ENCODE data around the gene FIGN.

Gene FIGN

GRCh38 chr2:163711699-163712098, 24.1 kb downstream of the FIGN start:
- in situ Hi-C loops (cut with MboI; ENCODE audit: low sequenced_read_pairs): no loop called here
- Histone ChIP-seq H3K9me3 (no peaks in the 10 kb centered on the region), H3K27me3 (ENCODE audit: low read depth) (no peaks in the 10 kb centered on the region), H3K4me3 (no peak overlapping the region), H3K36me3 (replicated peaks) (no peaks in the 10 kb centered on the region), H3K4me1 (peaks cover 57% of the 10 kb centered on the region)
- DNase-seq (ENCODE audit: low spot score in 2 of 2): no peak

GRCh38 chr2:163711258-163711657, 24.6 kb downstream of the FIGN start:
- Histone ChIP-seq H3K27me3 (ENCODE audit: low read depth) (no peaks in the 10 kb centered on the region), H3K4me1 (peaks cover 53% of the 10 kb centered on the region), H3K9me3 (no peaks in the 10 kb centered on the region), H3K36me3 (replicated peaks) (no peaks in the 10 kb centered on the region), H3K4me3 (no peak overlapping the region)
- in situ Hi-C loops (cut with MboI; ENCODE audit: low sequenced_read_pairs): no loop called here
- DNase-seq (ENCODE audit: low spot score in 2 of 2): peak; percentile 45 to 77

DNA sequence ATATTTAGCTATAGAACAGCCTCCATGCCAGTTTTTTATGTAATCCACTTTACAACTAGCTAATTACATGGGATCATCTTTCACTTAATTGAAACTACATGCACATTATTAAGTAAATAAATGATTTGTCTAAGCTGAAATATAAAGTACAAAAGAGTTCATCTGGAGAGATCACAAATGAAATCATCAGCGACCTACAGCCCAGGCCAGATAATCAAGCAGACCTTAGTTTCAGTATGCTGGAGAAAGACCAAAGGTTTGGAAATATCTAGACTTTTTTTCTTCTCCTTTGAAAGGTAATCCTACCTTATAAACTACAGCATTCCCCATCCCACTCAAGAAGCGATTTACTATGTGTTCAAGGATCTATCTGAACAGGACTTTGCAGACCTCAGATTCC, 26.5 kb downstream of the FIGN start:
- in situ Hi-C loops (cut with MboI; ENCODE audit: low sequenced_read_pairs): no loop called here
- Histone ChIP-seq H3K4me3 (no peak overlapping the region), H3K36me3 (replicated peaks) (no peaks in the 10 kb centered on the region), H3K4me1 (peaks cover 35% of the 10 kb centered on the region), H3K9me3 (no peaks in the 10 kb centered on the region), H3K27me3 (ENCODE audit: low read depth) (no peaks in the 10 kb centered on the region)
- no peak for DNase-seq (ENCODE audit: low spot score in 2 of 2)

DNA sequence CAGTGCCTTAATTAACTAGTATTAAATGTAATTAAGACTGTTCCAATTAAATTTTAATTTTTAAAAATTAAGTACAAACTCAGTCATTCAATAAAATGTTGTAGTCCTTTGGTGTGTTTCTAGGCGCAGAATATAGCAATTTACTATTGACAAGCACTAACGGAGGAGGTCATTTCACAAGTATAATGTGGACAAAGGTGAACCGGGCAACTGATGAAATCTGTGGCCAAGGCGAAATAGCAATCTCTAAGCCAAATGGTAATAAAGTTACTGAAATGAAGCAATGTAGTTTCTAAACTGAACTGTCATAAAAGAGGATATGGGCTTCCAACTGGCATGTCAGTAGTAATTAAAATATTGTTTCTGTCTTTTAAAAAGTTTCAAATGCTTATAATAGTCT, 27.5 kb downstream of the FIGN start:
- no peaks in the 10 kb centered on the region for H3K36me3 ChIP-seq (replicated peaks)
- in situ Hi-C loops (cut with MboI; ENCODE audit: low sequenced_read_pairs): no loop called here
- H3K4me3 ChIP-seq: no peak overlapping the region
- H3K4me1 ChIP-seq: peaks cover 39% of the 10 kb centered on the region
- no peak for DNase-seq (ENCODE audit: low spot score in 2 of 2)
- H3K9me3 ChIP-seq: no peaks in the 10 kb centered on the region
- no peaks in the 10 kb centered on the region for H3K27me3 ChIP-seq (ENCODE audit: low read depth)

- Histone ChIP-seq H3K27me3 (ENCODE audit: low read depth) (no peaks in the 10 kb centered on the region), H3K4me1 (peaks cover 17% of the 10 kb centered on the region), H3K4me3 (no peak overlapping the region), H3K9me3 (no peaks in the 10 kb centered on the region), H3K36me3 (replicated peaks) (no peaks in the 10 kb centered on the region)
- no peak for DNase-seq (ENCODE audit: low spot score in 2 of 2)
- in situ Hi-C loops (cut with MboI; ENCODE audit: low sequenced_read_pairs): no loop called here
Measured at GRCh38 chr2:163703386-163703785, 32.4 kb downstream of the FIGN start.

DNA sequence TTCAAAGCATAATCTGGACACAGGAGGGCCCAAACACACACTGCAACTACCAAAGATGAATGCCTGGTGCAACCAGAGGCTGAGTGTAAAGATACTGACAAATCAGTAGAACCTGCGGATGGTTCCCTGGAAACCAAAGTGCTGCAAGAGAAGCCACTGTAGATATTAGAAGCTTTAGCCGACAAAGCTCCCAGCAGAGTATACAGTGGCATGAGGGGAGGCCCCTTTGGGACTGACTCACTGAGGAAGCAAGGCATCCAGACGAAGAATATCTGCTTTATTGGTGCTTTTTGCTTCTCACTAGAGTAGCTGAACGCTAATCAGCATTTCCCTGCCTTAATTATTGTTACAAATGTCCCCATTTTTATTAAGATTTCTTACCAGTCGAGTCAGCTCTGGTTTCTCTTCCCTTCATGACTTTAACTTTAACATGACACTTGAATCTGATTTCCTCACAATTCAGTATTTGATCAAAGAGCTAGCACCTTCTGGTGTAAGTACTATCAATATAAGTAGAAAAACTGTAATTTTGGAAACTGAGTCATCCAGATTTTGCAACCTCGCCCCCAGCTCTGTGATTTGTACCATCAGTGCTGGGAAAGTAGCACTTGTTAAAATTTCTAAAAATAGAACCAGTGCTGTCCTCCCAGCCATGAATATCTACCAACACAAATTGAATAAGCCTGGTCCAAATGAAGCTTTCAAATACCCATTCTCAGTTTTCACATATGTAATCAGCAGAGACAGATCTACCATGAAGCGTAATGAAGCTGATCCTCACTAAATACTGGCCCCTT, 34.2 kb downstream of the FIGN start:
- Histone ChIP-seq H3K36me3 (replicated peaks) (no peaks in the 10 kb centered on the region), H3K4me1 (peaks cover 14% of the 10 kb centered on the region), H3K27me3 (ENCODE audit: low read depth) (no peaks in the 10 kb centered on the region), H3K9me3 (no peaks in the 10 kb centered on the region), H3K4me3 (no peak overlapping the region)
- no peak for DNase-seq (ENCODE audit: low spot score in 2 of 2)
- in situ Hi-C loops (cut with MboI; ENCODE audit: low sequenced_read_pairs): no loop called here

- Histone ChIP-seq H3K4me3 (no peak overlapping the region), H3K36me3 (replicated peaks) (no peaks in the 10 kb centered on the region)
- DNase-seq (ENCODE audit: low spot score in 2 of 2): no peak
Measured at GRCh38 chr2:163698857-163699256, 37.0 kb downstream of the FIGN start.

GRCh38 chr2:163697846-163698637, 37.8 kb downstream of the FIGN start:
- in situ Hi-C loops (cut with MboI; ENCODE audit: low sequenced_read_pairs): no loop called here
- peaks cover 6% of the 10 kb centered on the region; the same call in 1 of the 2 replicates for H3K4me1 ChIP-seq

More at GRCh38 chr2:163698857-163699256, 37.0 kb downstream of the FIGN start:
- in situ Hi-C loops (cut with MboI; ENCODE audit: low sequenced_read_pairs): no loop called here
- no peaks in the 10 kb centered on the region for H3K27me3 ChIP-seq (ENCODE audit: low read depth)
- H3K9me3 ChIP-seq: no peaks in the 10 kb centered on the region
- peaks cover 11% of the 10 kb centered on the region for H3K4me1 ChIP-seq

DNA sequence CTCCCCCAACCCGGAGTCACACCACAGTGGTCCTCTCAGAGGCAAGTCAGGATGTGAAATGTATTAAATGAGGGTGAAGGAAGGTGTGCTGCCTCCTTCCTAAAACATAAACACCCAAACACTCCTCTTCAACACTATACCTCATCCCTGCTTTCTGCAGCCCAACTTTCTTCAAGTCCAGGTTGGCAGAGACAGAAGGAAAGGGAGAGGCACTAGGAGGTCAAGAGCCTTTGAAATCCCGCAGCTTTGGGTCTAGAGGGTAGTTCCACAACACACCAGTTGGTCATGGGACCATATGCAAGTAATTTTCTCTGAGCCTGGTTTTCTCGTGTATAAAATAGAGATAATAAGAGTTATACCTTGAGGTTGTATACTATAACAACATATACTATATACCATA, 38.4 kb downstream of the FIGN start:
- no peaks in the 10 kb centered on the region for H3K27me3 ChIP-seq (ENCODE audit: low read depth)
- no peak overlapping the region for H3K4me3 ChIP-seq
- no peak for DNase-seq (ENCODE audit: low spot score in 2 of 2)
- H3K4me1 ChIP-seq: peaks cover 6% of the 10 kb centered on the region; the same call in 1 of the 2 replicates
- in situ Hi-C loops (cut with MboI; ENCODE audit: low sequenced_read_pairs): no loop called here
- no peaks in the 10 kb centered on the region for H3K36me3 ChIP-seq (replicated peaks)
- H3K9me3 ChIP-seq: no peaks in the 10 kb centered on the region

More at GRCh38 chr2:163697846-163698637, 37.8 kb downstream of the FIGN start:
- DNase-seq (ENCODE audit: low spot score in 2 of 2): no peak
- Histone ChIP-seq H3K36me3 (replicated peaks) (no peaks in the 10 kb centered on the region), H3K27me3 (ENCODE audit: low read depth) (no peaks in the 10 kb centered on the region), H3K9me3 (no peaks in the 10 kb centered on the region), H3K4me3 (no peak overlapping the region)

- H3K27me3 ChIP-seq (ENCODE audit: low read depth): no peaks in the 10 kb centered on the region
- no peaks in the 10 kb centered on the region for H3K9me3 ChIP-seq
- no peaks in the 10 kb centered on the region for H3K36me3 ChIP-seq (replicated peaks)
- H3K4me3 ChIP-seq: no peak overlapping the region
- H3K4me1 ChIP-seq: no peaks in the 10 kb centered on the region
- in situ Hi-C loops (cut with MboI; ENCODE audit: low sequenced_read_pairs): no loop called here
- no peak for DNase-seq (ENCODE audit: low spot score in 2 of 2)
Measured at GRCh38 chr2:163693484-163693883, 42.3 kb downstream of the FIGN start.

- Histone ChIP-seq H3K27me3 (ENCODE audit: low read depth) (no peaks in the 10 kb centered on the region), H3K4me3 (no peak overlapping the region), H3K36me3 (replicated peaks) (no peaks in the 10 kb centered on the region), H3K4me1 (no peaks in the 10 kb centered on the region), H3K9me3 (no peaks in the 10 kb centered on the region)
- no peak for DNase-seq (ENCODE audit: low spot score in 2 of 2)
- in situ Hi-C loops (cut with MboI; ENCODE audit: low sequenced_read_pairs): no loop called here
Measured at GRCh38 chr2:163692611-163693482, 43.0 kb downstream of the FIGN start.

- Histone ChIP-seq H3K9me3 (no peaks in the 10 kb centered on the region), H3K4me1 (no peaks in the 10 kb centered on the region), H3K36me3 (replicated peaks) (no peaks in the 10 kb centered on the region), H3K27me3 (ENCODE audit: low read depth) (no peaks in the 10 kb centered on the region), H3K4me3 (no peak overlapping the region)
- no peak for DNase-seq (ENCODE audit: low spot score in 2 of 2)
- in situ Hi-C loops (cut with MboI; ENCODE audit: low sequenced_read_pairs): no loop called here
Measured at GRCh38 chr2:163692081-163692480, 43.7 kb downstream of the FIGN start.

DNA sequence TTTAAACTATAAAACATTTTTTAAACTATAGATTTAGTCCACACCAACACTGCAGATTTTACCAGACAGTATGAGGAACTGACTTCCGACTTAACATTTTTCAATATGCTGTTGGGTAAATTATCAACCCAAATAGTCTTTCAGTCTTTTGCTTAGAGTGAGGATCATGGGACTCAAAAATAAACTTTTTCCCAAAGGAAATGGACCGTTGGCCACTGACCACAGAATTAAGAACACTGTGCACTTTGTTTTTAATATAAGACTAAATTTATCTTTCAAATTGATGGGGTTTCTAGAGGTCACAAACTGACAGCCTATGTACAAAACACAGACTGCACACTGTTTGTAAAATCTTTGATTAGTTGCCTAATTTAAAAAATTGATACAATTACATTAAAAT, 44.9 kb downstream of the FIGN start:
- Histone ChIP-seq H3K36me3 (replicated peaks) (no peaks in the 10 kb centered on the region), H3K4me1 (no peaks in the 10 kb centered on the region), H3K9me3 (no peaks in the 10 kb centered on the region), H3K27me3 (ENCODE audit: low read depth) (no peaks in the 10 kb centered on the region), H3K4me3 (no peak overlapping the region)
- no peak for DNase-seq (ENCODE audit: low spot score in 2 of 2)
- in situ Hi-C loops (cut with MboI; ENCODE audit: low sequenced_read_pairs): no loop called here

All from HAP-1 (cell line).